ENCODE results near the gene POP5.
A peak's percentile ranks its signal among the peaks of the same experiment; 100 is the strongest.

The POP5 gene

DNA sequence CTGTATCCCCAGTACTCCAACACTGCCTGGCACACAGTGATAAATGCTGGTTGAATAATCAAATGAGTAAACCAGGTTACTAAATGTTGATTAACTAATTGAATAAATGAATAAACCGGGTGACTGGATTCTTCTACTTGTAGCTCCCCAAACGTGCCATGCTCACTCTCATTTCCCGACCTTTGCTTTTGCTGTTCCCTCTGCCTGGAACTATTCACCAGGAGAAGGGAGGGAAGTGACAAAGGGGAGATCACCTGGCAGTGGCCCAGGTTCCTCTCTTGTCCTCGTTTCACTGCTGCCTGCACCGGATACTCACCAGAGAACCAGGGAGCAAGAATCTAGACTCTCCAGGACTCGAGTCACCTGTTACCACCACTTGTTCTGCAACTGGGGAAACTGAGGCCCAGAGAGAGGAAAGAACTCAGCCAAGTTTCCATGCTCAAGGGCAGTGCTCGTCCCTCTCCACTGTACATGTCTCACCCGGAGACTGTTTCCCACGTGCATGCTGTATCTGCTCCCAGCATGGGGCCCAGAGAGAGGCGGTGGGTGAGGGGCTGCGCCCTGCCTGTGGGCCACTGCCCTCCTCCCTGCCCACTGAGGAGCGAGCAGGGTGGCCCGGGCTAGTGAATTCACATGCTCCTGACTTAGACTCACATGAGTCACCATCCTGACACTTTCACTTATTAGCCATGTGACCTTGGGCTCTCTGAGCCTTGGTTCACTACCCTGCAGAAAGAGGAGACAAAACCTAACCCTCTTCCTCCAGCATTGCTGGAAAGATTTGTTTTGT lies 17.7 kb upstream of the POP5 start:
- TF ChIP-seq, protein P1, sequence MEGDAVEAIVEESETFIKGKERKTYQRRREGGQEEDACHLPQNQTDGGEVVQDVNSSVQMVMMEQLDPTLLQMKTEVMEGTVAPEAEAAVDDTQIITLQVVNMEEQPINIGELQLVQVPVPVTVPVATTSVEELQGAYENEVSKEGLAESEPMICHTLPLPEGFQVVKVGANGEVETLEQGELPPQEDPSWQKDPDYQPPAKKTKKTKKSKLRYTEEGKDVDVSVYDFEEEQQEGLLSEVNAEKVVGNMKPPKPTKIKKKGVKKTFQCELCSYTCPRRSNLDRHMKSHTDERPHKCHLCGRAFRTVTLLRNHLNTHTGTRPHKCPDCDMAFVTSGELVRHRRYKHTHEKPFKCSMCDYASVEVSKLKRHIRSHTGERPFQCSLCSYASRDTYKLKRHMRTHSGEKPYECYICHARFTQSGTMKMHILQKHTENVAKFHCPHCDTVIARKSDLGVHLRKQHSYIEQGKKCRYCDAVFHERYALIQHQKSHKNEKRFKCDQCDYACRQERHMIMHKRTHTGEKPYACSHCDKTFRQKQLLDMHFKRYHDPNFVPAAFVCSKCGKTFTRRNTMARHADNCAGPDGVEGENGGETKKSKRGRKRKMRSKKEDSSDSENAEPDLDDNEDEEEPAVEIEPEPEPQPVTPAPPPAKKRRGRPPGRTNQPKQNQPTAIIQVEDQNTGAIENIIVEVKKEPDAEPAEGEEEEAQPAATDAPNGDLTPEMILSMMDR (conservative IDR thresholded peaks at IDR 0.05; ENCODE audit: low read depth) = no peak
- H3K27ac ChIP-seq = no peak overlapping the region
- POLR2A ChIA-PET (ENCODE audit: low non-redundant PET) = no interaction called here
- CTCF ChIA-PET = no interaction called here
- DNase-seq (ENCODE audit: low spot score) = peak; percentile 64

DNA sequence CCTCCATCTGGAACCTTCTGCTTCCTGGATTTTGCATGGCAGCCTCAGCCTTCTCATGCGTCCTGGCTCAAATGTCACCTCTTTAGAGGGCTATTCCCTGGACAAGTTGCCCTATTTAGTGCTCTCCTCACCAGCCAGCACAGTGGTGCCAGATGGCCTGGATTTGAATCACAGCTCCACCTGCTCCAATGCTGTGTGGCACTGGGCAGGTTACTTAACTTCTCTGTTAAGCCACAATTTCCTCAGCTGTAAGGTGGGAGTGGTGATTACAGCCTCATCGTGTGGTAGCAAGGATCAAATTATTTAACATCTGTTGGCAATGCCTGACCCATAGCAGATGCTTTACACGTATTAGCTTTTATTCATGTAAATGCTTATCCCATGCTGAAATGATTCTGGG lies 16.7 kb upstream of the POP5 start:
- TF ChIP-seq, protein P1 (conservative IDR thresholded peaks at IDR 0.05; ENCODE audit: low read depth) = no peak
- no peak overlapping the region for H3K27ac ChIP-seq
- ChIA-PET POLR2A (ENCODE audit: low non-redundant PET) (no interaction called here), CTCF (no interaction called here)
- no peak for DNase-seq (ENCODE audit: low spot score)

DNA sequence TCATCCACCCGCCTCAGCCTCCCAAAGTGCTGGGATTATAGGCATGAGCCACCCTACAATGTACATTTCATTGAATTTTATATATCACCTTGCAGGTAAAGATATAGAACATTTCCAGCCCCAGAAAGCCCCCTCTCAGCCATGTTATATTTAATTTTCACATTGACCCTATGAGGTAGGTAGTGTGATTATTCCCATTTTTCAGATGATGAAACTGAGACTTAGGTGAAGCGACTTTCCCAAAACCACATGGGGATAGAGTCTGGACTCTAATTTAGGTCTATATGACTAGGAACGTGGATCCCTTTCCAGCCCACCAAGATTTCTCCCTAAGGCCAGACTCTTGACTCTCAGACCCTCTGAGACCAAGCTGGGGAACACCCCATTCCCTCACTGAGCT lies 15.7 kb upstream of the POP5 start:
- POLR2A ChIA-PET (ENCODE audit: low non-redundant PET) = no interaction called here
- TF ChIP-seq, protein P1 (conservative IDR thresholded peaks at IDR 0.05; ENCODE audit: low read depth) = no peak
- no peak overlapping the region for H3K27ac ChIP-seq
- CTCF ChIA-PET = no interaction called here
- no peak for DNase-seq (ENCODE audit: low spot score)

GRCh38 chr12:120592121-120593049 lies 11.2 kb upstream of the POP5 start:
- ChIA-PET CTCF (no interaction called here), POLR2A (ENCODE audit: low non-redundant PET) (no interaction called here)
- TF ChIP-seq, protein P1 (conservative IDR thresholded peaks at IDR 0.05; ENCODE audit: low read depth) = no peak
- DNase-seq (ENCODE audit: low spot score) = no peak
- no peak overlapping the region for H3K27ac ChIP-seq

- no peak overlapping the region for H3K27ac ChIP-seq
- TF ChIP-seq, protein P1 (conservative IDR thresholded peaks at IDR 0.05; ENCODE audit: low read depth) = no peak
- CTCF ChIA-PET = interaction anchor here (0.6 kb wide), 2 partner anchors 9 to 157 kb away, joined by 5 to 6 read pairs; no protein-coding TSS in a partner anchor
- POLR2A ChIA-PET (ENCODE audit: low non-redundant PET) = no interaction called here
- DNase-seq (ENCODE audit: low spot score) = no peak
Measured at GRCh38 chr12:120590741-120591407, 9.7 kb upstream of the POP5 start.
